Hematopoietic multipotent progenitor cell treated with erythropoietin and hydrocortisone succinate and interleukin-3 and kit ligand, for 17 days (in vitro differentiated cells): ENCODE data around the gene PHLDB1.
"Not testable (repeated sequence)": the region's sequence is repeated elsewhere in the genome, so short reads cannot be mapped to it uniquely, and the experiment has no call there.

Experiments
- DNase-seq: peaks from one replicate; pipeline ENCODE4 v3.0.0-alpha.2; 2015; ENCODE audit warnings: low spot score

Gene PHLDB1

GRCh38 chr11:118659314-118659952 is 52.0 kb downstream of the PHLDB1 start:
- DNase-seq, result peak; percentile 62

- DNase-seq, result no peak
Measured at GRCh38 chr11:118659953-118660680, 52.7 kb downstream of the PHLDB1 start.

GRCh38 chr11:118660681-118661424 is 53.4 kb downstream of the PHLDB1 start:
- no peak for DNase-seq

- no peak for DNase-seq
Measured at GRCh38 chr11:118661425-118662301, 54.2 kb downstream of the PHLDB1 start.

GRCh38 chr11:118662401-118663271 is 55.2 kb downstream of the PHLDB1 start:
- DNase-seq, result no peak

GRCh38 chr11:118663381-118663780 is 56.0 kb downstream of the PHLDB1 start:
- DNase-seq, result no peak

GRCh38 chr11:118663902-118664301 is 56.5 kb downstream of the PHLDB1 start:
- no peak for DNase-seq

- DNase-seq, result no peak
Measured at GRCh38 chr11:118666371-118666770, 59.0 kb downstream of the PHLDB1 start.

GRCh38 chr11:118670063-118670462 is 62.6 kb downstream of the PHLDB1 start:
- DNase-seq, result no peak

- no peak for DNase-seq
Measured at GRCh38 chr11:118671254-118671653, 63.8 kb downstream of the PHLDB1 start.

GRCh38 chr11:118672846-118673245 is 65.4 kb downstream of the PHLDB1 start:
- no peak for DNase-seq

- DNase-seq, result no peak
Measured at GRCh38 chr11:118673361-118674081, 66.1 kb downstream of the PHLDB1 start.

GRCh38 chr11:118674082-118674435 is 66.6 kb downstream of the PHLDB1 start:
- no peak for DNase-seq

GRCh38 chr11:118677977-118678376 is 70.6 kb downstream of the PHLDB1 start:
- DNase-seq, result no peak

- DNase-seq, result not testable (repeated sequence)
Measured at GRCh38 chr11:118678908-118679307, 71.5 kb downstream of the PHLDB1 start.

- DNase-seq, result no peak
Measured at GRCh38 chr11:118679483-118679882, 72.1 kb downstream of the PHLDB1 start, which contains the start of gene TREH. TSS of gene TREH (minus strand) at chr11:118679650. CDS start at chr11:118679627, 23 bp downstream.

GRCh38 chr11:118682372-118682771 is 75.0 kb downstream of the PHLDB1 start:
- no peak for DNase-seq

GRCh38 chr11:118682939-118683338 is 75.5 kb downstream of the PHLDB1 start:
- DNase-seq, result not testable (repeated sequence)

GRCh38 chr11:118684187-118684586 is 76.8 kb downstream of the PHLDB1 start:
- no peak for DNase-seq

GRCh38 chr11:118687906-118688305 is 80.5 kb downstream of the PHLDB1 start:
- no peak for DNase-seq
